Amniotic epithelial cell (primary cell): Measurements from ENCODE around the gene TEAD1.

Experiments
- DNase-seq: peaks from one replicate; pipeline ENCODE4 v3.0.0-alpha.2; 2010; ENCODE audit warnings: low read depth

TEAD1 gene

GRCh38 chr11:12686246-12687060, 12.2 kb downstream of the TEAD1 start:
- no peak for DNase-seq

GRCh38 chr11:12687216-12687623, 13.0 kb downstream of the TEAD1 start:
- peak; percentile 75 for DNase-seq

GRCh38 chr11:12687740-12688139, 13.5 kb downstream of the TEAD1 start:
- no peak for DNase-seq

GRCh38 chr11:12689029-12689755, 15.0 kb downstream of the TEAD1 start:
- DNase-seq = no peak

- DNase-seq = no peak
Measured at GRCh38 chr11:12690663-12691062, 16.4 kb downstream of the TEAD1 start.

- peak; percentile 84 for DNase-seq
Measured at GRCh38 chr11:12691473-12691872, 17.3 kb downstream of the TEAD1 start.

GRCh38 chr11:12692229-12693075, 18.2 kb downstream of the TEAD1 start:
- peak; percentile 97 for DNase-seq

- peak; percentile 67 for DNase-seq
Measured at GRCh38 chr11:12693094-12693478, 18.9 kb downstream of the TEAD1 start.

GRCh38 chr11:12693479-12694182, 19.4 kb downstream of the TEAD1 start:
- DNase-seq = peak; percentile 99

GRCh38 chr11:12694183-12694531, 19.9 kb downstream of the TEAD1 start:
- no peak for DNase-seq

- no peak for DNase-seq
Measured at GRCh38 chr11:12695221-12695794, 21.1 kb downstream of the TEAD1 start.

GRCh38 chr11:12695873-12696272, 21.7 kb downstream of the TEAD1 start:
- no peak for DNase-seq

- DNase-seq = no peak
Measured at GRCh38 chr11:12696911-12697581, 22.8 kb downstream of the TEAD1 start.

- DNase-seq = no peak
Measured at GRCh38 chr11:12698048-12698447, 23.8 kb downstream of the TEAD1 start.

GRCh38 chr11:12701811-12702592, 27.8 kb downstream of the TEAD1 start:
- no peak for DNase-seq

- peak; percentile 50 for DNase-seq
Measured at GRCh38 chr11:12702999-12703453, 28.8 kb downstream of the TEAD1 start.

- peak; percentile 61 for DNase-seq
Measured at GRCh38 chr11:12704049-12704448, 29.8 kb downstream of the TEAD1 start.

GRCh38 chr11:12705874-12706273, 31.7 kb downstream of the TEAD1 start:
- DNase-seq = peak; percentile 84

- DNase-seq = peak; percentile 55
Measured at GRCh38 chr11:12706545-12707499, 32.6 kb downstream of the TEAD1 start.
